GM21447 (cell line): ENCODE results near the gene ACER1.
"Not testable (repeated sequence)": the region's sequence is repeated elsewhere in the genome, so short reads cannot be mapped to it uniquely, and the experiment has no call there.

ENCODE experiments used
- ATAC-seq: cut with Tn5 transposase; IDR thresholded peaks from one replicate; pipeline ENCODE4 v1.9.1; 2021; ENCODE audit not compliant: unreplicated experiment

The ACER1 gene, protein sequence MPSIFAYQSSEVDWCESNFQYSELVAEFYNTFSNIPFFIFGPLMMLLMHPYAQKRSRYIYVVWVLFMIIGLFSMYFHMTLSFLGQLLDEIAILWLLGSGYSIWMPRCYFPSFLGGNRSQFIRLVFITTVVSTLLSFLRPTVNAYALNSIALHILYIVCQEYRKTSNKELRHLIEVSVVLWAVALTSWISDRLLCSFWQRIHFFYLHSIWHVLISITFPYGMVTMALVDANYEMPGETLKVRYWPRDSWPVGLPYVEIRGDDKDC

GRCh38 chr19:6333439-6333838 lies at the start of gene ACER1:
TSS of gene ACER1 (minus strand) at chr19:6333612. CDS start at chr19:6333551, 61 bp downstream.
- ATAC-seq, result no peak

DNA sequence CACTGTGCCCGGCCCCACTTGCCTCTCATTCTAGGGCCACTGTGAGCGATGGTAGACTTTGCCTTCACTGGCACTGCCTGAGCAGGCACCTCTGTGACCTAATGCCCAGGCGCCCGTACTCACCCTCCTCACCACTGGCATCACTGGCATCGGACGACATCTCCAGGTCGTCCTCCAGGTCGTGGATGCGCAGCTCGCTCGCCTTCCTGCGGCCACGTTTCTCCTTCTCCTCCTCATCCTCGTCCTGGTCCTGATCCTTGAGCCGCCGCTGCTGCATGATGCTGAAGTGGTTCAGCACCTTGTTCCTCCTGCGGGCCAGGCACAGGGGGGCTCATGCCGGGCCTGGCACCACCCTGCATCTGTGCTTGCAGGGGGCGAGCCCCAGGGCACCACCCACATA lies 49.8 kb upstream of the ACER1 start:
- no peak for ATAC-seq

DNA sequence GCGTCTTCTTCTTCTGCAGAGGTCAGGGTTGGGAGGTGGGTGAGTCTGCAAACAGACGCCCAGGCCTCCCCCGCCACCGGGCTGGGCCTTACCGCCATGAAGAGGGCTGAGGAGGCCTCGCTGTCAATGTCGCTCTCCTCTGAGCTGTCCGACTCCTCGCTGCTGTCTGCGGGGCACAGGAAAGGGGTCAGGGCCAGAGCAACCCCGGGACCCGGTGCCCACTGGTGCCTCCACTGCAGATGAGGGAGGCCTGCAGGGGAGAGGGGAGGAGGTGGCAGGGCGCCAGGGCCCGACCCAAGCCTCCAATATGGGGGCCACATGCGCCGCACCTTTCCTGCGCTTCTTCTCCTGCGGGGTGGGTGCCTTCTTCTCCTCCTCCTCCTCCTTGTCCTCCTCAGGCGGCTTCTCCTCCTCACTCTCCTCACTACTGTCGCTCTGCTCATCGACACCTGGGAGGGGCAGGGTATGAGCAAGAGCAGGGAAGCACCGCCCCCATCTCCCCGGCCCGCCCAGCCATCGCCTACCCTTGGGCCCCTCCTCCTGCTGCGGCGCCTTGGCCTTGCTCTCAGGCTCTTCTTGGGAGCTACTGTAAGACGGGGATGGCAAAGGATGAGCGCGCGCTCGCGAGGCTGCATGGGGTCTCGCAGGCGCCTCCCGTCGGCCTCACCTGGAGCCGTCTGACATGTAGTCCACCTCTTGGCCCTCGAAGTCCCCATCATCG lies 47.8 kb upstream of the ACER1 start:
- ATAC-seq, result no peak

GRCh38 chr19:6379744-6380143 lies 46.3 kb upstream of the ACER1 start:
- no peak for ATAC-seq

DNA sequence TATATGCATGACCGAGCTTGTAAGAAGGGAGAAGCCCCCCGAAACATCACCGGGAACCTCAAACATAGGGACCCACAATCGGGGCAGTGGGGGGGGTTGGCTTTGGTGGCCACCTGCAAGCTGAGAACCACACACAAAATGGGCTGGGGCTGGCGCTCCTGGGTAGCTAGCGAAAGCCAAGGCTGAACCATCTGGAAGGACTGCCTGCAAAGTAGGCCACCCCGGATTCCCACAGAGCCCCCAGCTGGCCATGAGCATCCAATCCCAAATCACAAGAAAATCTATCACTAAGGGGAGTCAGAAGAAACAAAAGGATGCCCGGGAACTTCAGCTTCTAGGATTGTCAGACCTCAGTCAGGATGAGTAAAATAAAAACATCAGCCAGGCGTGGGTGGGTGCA lies 45.1 kb upstream of the ACER1 start:
- ATAC-seq, result no peak

DNA sequence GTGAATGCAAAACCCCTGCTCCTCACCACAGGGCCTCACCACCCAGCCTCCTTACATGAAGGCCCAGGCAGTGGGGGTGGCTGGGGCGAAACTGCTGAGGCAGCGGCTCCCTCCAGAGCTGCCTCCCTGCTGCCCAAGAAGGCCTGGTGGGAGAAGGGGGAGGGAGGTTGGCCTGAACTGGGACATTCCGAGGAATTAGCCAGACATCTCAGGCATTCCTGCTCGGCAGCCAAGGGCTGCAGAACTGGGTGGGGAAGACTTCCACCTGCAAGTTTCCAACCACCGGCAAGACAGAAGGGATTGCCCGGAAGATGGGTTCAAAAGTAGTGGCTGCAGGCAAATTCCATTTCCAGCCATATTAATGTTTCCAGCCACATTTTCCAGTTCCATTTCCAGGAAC lies 44.6 kb upstream of the ACER1 start:
- ATAC-seq, result no peak

GRCh38 chr19:6376512-6377190 lies 43.2 kb upstream of the ACER1 start:
- ATAC-seq, result no peak

DNA sequence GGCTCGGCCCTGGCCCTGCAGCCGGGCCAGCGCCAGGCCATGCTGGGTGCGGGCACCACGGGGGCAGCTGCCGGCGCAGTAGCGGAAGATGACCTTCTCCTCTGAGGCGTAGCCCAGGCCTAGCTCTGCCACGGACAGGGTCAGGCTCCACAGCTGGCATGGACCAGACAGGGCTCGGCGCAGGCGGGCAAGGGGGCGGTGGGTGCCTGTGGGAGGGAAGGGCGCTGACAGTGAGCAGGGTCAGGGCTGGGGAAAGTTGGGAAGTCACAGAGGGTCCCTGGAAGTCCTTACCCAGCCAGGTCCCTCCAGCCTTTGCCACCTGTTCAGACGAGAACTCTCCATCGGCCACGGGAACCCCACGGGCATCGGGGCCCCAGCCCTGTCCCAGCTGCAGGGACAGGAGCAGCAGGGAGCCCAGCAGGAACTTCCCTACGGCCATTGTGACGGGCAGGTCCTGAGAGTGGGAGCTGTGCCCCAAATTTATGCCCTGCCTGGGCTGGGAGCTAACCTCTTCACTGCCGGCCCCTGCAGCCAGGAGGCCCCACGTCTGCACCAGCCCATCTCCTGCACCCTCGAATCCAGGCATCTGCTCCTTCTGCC lies 42.1 kb upstream of the ACER1 start, which contains the start of gene PSPN:
Gene PSPN, minus strand, starts transcription at position 523 of the 600 bp plus-strand sequence. Its CDS starts 84 bp downstream, at position 439.
- ATAC-seq, result no peak

- ATAC-seq, result no peak
Observed at GRCh38 chr19:6374711-6375410, 41.4 kb upstream of the ACER1 start.

DNA sequence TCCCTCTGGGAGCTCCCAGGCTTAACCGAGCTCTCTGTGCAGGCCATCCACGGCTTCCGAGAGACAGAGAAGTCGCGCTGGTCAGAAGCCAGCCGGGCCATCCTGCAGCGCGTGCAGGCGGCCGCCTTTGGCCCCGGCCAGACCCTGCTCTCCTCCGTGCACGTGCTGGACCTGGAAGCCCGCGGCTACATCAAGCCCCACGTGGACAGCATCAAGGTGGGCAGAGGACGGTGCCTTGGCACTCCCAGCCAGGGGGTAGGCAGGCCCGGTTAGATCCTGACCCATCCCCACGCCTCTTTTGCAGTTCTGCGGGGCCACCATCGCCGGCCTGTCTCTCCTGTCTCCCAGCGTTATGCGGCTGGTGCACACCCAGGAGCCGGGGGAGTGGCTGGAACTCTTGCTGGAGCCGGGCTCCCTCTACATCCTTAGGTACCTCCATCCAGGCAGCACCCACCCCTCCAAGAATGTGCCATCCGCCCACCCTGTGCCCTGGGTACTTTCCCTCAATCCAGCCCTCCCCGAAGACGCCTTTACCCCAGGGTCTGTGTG lies 40.8 kb upstream of the ACER1 start:
- ATAC-seq, result no peak

DNA sequence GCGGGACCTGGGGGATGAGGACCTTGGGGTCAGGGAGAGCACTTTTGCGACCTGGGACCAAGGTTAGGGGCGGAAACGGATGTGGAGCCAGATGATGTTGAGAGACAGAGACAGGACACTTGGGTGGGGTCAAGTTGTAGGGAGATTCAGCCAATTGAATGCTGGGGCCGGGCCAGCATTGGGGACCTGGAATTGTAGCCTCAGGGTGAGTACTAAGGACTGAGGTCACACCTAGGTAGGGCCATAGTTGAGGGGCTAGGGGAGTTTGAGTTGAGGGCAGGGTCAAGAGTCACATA lies 40.3 kb upstream of the ACER1 start:
- no peak for ATAC-seq

GRCh38 chr19:6373096-6373812 lies 39.8 kb upstream of the ACER1 start:
- ATAC-seq, result peak; percentile 45

GRCh38 chr19:6372594-6373095 lies 39.2 kb upstream of the ACER1 start, which contains the start of gene ALKBH7:
TSS of gene ALKBH7 (plus strand) at chr19:6372794. CDS start at chr19:6372821, 27 bp downstream.
- ATAC-seq, result peak; percentile 74

GRCh38 chr19:6364353-6364752 lies 30.9 kb upstream of the ACER1 start:
- no peak for ATAC-seq

- no peak for ATAC-seq
Observed at GRCh38 chr19:6362351-6362801, 29.0 kb upstream of the ACER1 start.

- ATAC-seq, result no peak
Observed at GRCh38 chr19:6362027-6362350, 28.6 kb upstream of the ACER1 start.

GRCh38 chr19:6360857-6361216 lies 27.4 kb upstream of the ACER1 start:
- not testable (repeated sequence) for ATAC-seq

DNA sequence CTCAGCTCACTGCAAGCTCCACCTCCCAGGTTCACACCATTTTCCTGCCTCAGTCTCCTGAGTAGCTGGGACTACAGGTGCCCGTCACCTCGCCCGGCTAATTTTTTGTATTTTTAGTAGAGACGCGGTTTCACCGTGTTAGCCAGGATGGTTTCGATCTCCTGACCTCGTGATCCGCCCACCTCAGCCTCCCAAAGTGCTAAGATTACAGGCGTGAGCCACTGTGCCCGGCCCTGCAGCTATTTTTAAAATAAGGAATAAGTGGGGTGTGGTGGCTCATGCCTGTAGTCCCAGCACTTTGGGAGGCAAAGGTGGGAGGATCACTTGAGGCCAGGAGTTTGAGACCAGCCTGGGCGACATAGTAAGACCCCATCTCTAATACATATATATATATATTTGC lies 27.0 kb upstream of the ACER1 start:
- ATAC-seq, result not testable (repeated sequence)

GRCh38 chr19:6359568-6360341 lies 26.3 kb upstream of the ACER1 start:
- no peak for ATAC-seq
